Hematopoietic multipotent progenitor cell treated with erythropoietin and hydrocortisone succinate and interleukin-3 and kit ligand, for 15 days (in vitro differentiated cells): Measurements from ENCODE around the gene CHCHD6.

Source experiments
- DNase-seq: peaks from one replicate; pipeline ENCODE4 v3.0.0-alpha.2; 2015; ENCODE audit warnings: low spot score

Gene CHCHD6

DNA sequence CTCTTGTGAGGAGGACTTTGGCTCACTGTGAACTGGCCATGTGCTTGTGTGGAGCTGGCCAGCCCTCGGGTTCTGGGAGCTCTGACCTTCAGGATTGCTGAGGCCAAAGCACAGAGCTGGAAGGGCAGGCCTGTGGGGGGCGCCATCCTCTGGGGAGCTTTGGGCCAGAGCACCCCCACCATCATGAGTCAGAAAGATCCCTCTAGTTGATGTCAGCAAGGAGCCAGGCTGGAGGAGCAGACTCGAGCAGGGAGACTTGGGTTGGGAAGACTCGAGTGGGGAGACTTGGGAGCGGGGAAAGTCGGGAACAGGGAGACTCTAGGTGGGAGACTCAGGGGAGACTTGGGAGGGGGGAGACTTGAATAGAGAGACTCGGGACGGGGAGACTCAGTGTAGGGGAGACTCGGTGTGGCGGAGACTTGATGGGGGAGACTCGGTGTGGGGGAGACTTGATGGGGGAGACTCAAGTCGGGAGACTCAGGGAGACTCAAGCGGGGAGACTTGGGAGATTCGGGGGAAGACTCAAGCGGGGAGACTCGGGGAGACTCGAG is 241.2 kb downstream of the CHCHD6 start:
- DNase-seq, result no peak

DNA sequence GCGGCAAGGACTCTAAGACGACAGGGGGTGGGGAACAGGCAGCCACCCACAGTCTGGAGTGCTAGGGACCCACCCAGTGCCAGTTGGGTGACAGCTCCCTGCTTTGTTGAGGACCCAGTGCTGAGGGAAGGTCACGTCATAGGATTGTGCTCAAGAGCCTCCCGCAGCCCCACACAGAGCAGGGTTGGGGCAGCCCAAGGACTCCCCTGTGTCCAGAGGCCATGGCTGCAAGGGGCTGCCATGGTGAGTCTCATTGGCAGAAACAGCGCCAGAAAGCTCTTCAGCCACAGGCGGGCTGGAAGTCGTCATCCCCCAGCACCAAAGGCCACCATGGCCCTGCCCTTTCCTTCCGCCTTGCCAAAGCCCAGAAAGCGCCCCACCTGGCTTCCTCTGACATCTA is 241.9 kb downstream of the CHCHD6 start:
- DNase-seq, result no peak

DNA sequence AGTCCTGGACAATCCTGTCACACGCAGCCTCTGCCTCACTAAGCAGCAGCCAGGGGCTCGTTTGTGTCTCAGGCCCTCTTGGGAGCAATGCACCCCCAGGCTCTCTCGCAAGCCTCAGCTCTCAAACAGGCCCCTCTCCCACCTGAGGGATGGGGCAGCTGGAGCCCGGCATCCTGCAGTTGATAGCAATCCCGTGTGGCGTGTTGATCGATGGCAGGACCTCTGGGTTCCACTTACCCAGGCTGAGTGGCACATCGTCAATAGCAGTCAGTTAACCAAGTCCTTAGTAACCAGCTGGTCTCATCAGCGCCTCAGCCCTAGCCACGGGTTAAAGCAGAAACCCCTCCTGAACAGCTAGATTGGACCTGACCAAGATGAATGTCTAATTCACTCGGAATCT is 242.4 kb downstream of the CHCHD6 start:
- DNase-seq, result no peak

DNA sequence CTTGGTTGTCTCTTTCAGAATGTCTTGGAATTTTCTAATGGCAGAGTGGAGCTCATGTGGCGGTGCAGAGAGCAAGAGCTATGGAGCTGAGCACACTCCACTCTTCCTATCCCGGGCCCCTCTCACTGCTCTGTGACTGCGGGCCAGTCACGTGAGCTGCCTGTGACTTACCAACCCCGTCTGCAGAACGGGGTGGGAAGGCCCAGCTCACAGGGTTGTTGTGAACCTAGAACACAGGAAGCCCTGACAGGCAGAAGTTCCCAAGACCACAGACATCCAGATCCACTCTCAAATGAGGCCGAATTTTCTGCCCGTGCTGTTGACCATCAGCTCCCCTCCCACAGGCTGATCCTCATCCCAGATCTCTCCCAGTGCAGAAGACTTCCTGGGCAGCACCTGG is 243.4 kb downstream of the CHCHD6 start:
- DNase-seq, result no peak

GRCh38 chr3:126948980-126949535 is 245.0 kb downstream of the CHCHD6 start:
- DNase-seq, result no peak

- DNase-seq, result no peak
Observed at GRCh38 chr3:126951561-126951960, 247.5 kb downstream of the CHCHD6 start.

- no peak for DNase-seq
Observed at GRCh38 chr3:126952261-126952982, 248.4 kb downstream of the CHCHD6 start.

GRCh38 chr3:126952983-126953660 is 249.1 kb downstream of the CHCHD6 start:
- no peak for DNase-seq

DNA sequence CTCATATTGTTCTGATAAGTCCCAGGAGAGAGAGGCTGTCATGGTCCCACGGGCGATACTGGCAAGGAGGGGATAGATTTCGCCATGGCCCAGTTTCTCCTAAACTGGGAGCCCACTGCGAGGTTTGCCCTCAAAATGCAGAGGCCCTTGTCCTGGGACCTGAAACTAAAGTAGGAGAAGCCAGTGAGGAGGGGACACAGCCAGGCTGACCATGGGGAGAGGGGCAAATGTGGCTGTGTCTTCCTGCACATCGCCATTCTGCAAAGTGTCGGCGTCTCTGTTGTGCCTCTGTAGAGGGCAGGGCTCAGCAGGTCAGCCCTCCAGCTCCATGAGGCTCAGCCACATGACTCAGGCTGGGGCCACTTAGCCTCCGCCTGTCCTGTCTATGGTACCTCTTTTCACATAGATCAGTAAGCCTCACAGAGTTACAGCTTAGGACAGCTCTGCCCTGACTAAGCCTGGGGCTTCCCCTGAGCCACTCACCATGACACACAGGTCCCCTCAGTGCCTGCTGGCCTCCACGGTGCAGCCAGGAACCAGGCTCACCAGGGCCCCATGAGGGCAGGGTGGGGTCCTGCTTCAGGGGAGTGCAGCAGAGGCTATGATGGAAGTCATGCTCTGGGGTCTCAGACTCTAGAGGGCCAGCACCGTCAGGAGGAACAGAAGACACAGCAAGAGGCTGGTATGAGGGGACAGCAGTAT is 250.3 kb downstream of the CHCHD6 start:
- no peak for DNase-seq

DNA sequence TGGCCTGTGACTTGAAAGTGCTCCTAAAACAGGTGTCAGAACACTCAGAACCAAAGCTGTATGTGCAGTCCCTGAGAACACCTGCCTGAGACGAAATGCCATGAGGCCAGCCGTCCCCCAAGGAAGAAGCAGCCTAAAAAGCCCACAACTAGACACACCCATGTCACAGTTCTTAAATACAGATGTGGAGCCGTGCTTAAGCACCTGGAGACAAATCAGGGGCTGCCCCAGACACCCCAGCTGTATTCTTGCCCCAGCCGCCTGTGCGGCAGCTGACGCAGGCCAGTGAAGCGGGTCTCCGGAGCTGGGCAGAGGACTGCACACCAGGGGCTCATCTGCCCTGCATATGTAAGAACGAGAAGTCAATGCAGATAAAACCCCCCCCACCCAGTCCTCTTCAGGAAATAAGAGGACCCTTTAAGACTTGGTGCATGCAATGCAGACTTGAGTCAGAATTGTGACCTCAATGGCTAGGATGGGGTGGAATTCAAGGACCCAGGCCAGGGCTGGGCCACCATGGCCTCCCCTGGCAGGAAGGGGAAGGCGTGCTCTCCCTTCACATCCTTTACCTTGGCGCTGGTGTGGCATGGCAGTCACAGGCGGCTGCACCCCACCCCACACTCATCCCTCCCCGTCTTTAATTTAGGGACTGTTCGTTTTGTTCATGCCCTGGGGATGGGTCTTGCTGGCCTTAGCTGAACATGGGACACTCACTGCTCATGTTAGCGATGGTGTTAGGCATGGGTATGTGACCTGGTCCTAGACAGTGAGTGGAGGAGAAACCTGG is 251.2 kb downstream of the CHCHD6 start:
- no peak for DNase-seq

DNA sequence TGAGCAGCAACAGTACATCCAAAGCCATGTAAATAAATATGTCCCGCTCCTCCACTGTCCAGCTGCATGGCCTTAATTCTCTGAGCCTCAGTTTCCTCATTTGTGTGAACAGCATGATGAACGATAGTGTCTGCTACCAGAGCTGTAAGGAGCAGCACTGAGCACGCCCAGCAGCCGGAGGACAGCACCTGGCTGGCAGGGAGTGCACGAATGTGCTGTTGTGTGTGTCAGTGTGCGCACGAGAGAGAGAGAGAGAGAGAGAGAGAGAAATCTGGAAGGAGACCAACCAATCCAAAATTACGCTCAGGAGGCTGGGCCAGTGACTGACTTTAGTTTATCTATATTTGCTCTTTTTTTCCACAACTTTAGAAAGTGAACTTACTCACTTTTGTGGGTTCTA is 252.3 kb downstream of the CHCHD6 start:
- DNase-seq, result no peak

- no peak for DNase-seq
Observed at GRCh38 chr3:126956866-126957650, 253.0 kb downstream of the CHCHD6 start.

DNA sequence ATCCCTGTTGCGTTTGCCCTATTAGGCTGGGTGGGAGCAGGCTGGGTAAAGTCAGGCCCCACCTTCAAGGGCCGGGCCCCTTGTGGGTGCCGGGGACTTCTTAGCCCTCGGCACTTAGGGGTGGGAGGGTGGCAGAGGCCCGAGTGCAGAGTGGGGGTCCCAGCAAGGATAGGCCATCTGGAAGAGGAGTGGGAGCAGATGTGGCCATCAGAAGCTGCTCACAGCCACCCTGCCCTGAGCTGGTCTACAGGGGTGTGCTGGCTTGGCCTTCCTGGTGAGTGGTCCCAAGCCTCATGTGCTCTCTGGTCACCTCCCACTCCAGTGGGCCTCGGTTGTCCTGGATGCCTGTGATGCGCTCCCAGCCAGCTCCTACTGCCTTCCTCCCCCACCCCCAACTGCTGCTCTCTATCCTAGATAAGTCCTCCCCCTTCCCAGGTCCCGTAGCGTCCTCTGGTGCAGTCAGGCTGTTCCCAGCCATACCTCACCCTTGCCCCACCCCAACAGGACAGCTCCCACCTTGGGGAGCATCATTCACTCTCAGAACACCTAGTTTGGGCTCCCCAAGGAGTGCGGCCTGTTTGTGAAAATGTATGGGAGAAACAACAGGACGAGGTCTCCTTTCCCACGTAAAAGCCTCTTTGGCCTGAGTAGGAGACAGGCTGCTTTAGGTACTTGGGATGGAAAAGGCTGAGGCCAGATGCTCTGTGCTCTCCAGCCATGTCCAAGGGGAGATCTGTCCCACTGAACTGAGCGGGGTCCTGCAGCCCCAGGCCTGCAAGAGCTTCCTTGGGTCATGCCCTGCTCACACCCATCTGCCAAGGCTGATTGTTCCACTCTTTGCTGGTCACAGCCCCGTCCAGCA is 254.0 kb downstream of the CHCHD6 start:
- DNase-seq, result no peak

GRCh38 chr3:126958638-126959085 is 254.6 kb downstream of the CHCHD6 start:
- DNase-seq, result no peak

GRCh38 chr3:126959136-126959920 is 255.3 kb downstream of the CHCHD6 start:
- DNase-seq, result no peak

DNA sequence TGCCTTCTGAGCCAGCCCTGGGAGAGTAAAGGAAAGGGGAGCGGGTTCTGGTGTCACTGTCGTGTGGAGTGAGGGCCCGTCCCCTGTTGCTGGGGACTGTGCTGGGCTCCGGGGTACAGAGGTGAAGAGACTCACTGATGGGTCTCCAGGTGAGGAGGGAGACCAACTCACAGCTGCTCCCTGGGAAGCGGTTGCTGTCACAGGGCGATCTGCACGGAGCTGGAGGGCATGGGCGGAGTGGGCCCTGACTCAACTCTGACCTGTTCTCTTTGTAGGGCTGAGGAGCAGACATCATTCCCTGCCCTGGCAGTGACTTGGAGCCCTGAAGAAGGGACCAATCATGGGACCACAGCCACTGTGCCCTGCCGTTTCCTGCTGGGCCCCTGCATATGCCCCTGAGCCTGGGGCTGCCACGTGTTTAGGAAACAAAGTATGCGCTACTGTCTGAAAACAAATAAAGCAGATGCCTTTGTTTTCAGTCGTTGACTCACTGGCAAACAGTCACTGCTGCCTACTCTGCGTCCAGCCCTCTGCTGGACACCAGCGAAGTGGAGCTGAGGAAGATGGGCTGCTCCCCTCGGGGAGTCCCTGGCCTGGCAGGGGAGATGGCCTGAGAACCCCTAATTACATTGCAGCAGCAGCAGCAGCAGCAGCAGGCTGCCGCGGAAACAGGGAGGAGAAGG is 256.0 kb downstream of the CHCHD6 start:
- no peak for DNase-seq

- no peak for DNase-seq
Observed at GRCh38 chr3:126960604-126960995, 256.6 kb downstream of the CHCHD6 start.

DNA sequence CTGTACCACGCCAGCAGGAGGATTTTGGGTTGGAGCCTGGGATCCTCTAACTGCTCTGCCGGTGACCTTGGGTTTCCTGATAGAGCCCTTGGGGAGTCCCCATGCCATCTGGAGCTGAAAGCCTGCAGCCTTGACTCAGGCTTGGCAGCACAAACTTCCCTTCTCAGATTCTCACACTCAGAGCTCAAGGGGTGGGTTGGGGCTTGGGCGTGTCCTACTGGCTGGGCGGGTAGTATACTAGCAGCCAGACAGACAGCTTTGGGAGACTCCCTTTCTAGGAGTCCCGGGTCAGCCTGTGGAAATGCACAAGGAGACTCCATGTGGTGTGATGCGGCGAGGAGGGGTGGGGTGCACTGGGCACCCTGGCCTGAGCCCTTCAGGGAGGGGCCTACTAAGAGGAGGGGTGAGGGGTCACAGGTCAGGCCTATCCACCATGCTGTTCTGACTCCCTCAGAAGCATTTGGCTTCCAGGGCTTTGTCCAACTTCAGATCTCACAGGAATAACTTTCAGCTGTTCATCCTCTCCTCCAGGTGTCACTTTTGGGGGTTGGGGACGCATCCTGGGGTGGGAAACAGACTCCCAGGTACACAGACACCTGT is 257.3 kb downstream of the CHCHD6 start:
- no peak for DNase-seq
